Ectodermal cell (in vitro differentiated cells): ENCODE data around the gene RNF32.
"Not testable (repeated sequence)": the region's sequence is repeated elsewhere in the genome, so short reads cannot be mapped to it uniquely, and the experiment has no call there.

Experiments
- H3K27ac ChIP-seq: 2 replicates; pipeline ENCODE4 v1.7.0; 2013; ENCODE audit warnings: mild to moderate bottlenecking, low read depth, low read length; ENCODE audit not compliant: insufficient read depth, poor library complexity, severe bottlenecking
- H3K27me3 ChIP-seq: 2 replicates; pipeline ENCODE4 v1.7.0; 2013; ENCODE audit warnings: mild to moderate bottlenecking, low read length; ENCODE audit not compliant: insufficient read depth, control insufficient read depth, poor library complexity, severe bottlenecking
- H3K36me3 ChIP-seq: one replicate; pipeline ENCODE4 v1.7.0; 2013; ENCODE audit warnings: low read length; ENCODE audit not compliant: control insufficient read depth, insufficient read depth
- H3K4me1 ChIP-seq: one replicate; pipeline ENCODE4 v1.7.0; 2013; ENCODE audit warnings: low read length; ENCODE audit not compliant: control insufficient read depth, insufficient read depth
- H3K4me3 ChIP-seq: 2 replicates; pipeline ENCODE4 v1.7.0; 2013; ENCODE audit warnings: low read depth, low read length, control low read depth; ENCODE audit not compliant: insufficient read depth
- H3K9me3 ChIP-seq: 2 replicates; pipeline ENCODE4 v1.7.0; 2013; ENCODE audit warnings: mild to moderate bottlenecking, low read length, moderate library complexity; ENCODE audit not compliant: control insufficient read depth
- WGBS, 2 experiments: methylation state at CpG; one replicate each; pipeline ENCODE4 v1.1.7; 2013; ENCODE audit warnings: missing lambda C conversion rate in 2 of 2; 5-methylcytosine and 5-hydroxymethylcytosine counted together

Gene RNF32

GRCh38 chr7:156614434-156615264 is 25.9 kb upstream of the RNF32 start:
- Histone ChIP-seq H3K27me3 (peaks cover 28% of the 10 kb centered on the region), H3K4me3 (no peak overlapping the region), H3K9me3 (no peaks in the 10 kb centered on the region), H3K27ac (no peak overlapping the region), H3K4me1 (no peaks in the 10 kb centered on the region), H3K36me3 (no peaks in the 10 kb centered on the region)
- 90 to 91% methylated on average over 19 of the region's 19 CpGs for WGBS, 2 experiments

DNA sequence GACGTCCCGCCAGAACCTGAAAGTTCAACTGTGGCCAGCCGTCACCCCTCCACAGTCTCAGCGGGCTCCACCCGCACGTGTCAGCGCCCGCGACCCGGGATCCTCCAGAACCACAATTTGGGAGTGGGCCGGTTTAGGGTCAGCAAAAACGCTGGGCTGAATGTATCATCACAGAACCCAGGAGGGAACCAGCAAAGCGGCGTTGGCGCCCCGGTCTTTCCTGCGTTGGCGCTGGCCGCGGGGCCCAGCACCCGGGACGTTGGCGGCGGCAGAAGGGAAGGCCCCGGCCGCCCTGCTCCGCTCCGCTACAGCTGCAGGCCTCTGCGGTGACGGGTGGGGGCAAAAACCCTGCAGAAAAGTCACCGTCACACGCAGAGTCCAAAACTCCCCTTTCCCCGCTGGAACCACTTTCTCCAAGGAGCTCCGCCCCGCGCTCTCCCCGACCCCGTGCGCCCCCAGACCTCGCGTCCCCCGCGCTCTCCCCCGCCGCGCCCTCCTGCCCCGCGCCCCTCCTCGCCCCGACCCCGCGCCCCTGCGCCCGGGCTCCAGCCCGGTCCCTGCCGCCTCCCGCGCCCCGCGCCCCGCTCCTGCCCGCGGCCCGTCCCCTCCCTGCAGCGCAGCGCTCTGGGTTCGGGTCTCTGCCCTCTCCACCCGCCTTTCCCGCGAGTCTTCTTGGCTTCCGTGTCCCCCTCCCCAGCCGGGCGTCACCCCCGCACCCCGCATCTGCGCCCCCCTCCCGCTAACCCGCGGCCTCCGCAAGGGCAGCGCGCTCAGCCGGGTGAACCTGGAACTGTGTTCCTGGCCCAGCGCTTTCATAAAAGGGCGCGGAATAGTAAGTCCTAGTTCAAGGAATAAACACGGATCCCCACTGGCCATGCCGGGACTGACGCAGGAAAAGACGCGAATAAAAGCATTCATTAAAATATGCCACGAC is 24.0 kb upstream of the RNF32 start:
- Histone ChIP-seq H3K27ac (no peak overlapping the region), H3K9me3 (no peaks in the 10 kb centered on the region)
- WGBS, 2 experiments = 7% methylated on average over 92 of the region's 92 CpGs

DNA sequence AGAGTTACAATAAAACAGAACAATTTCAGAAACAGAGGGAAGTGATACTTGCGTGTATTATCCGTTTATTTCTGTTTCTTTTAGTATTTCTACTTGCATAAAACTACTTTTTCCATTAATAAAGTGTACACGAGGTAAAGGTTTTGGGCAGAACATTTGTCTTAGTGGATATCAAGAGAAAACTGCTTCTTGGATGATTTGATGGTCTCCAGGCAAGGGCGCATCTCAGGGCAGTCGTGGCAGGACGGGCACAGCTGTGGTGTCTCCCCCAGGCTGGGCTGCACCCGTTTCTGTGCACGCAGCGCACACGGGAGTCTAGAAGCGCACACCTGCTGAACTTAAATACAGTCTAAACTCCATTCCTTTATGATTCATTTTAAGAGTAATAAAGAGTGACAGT is 23.4 kb upstream of the RNF32 start:
- Histone ChIP-seq H3K27ac (no peak overlapping the region), H3K9me3 (no peaks in the 10 kb centered on the region), H3K4me1 (no peaks in the 10 kb centered on the region), H3K4me3 (peak overlapping the region; percentile 40), H3K36me3 (no peaks in the 10 kb centered on the region), H3K27me3 (peaks cover 28% of the 10 kb centered on the region)
- 90 to 91% methylated on average over 9 to 11 of the region's 11 CpGs for WGBS, 2 experiments

More for the DNA sequence above, 24.0 kb upstream of the RNF32 start:
- Histone ChIP-seq H3K4me3 (peak overlapping the region; percentile 40), H3K27me3 (peaks cover 28% of the 10 kb centered on the region), H3K36me3 (no peaks in the 10 kb centered on the region), H3K4me1 (no peaks in the 10 kb centered on the region)

DNA sequence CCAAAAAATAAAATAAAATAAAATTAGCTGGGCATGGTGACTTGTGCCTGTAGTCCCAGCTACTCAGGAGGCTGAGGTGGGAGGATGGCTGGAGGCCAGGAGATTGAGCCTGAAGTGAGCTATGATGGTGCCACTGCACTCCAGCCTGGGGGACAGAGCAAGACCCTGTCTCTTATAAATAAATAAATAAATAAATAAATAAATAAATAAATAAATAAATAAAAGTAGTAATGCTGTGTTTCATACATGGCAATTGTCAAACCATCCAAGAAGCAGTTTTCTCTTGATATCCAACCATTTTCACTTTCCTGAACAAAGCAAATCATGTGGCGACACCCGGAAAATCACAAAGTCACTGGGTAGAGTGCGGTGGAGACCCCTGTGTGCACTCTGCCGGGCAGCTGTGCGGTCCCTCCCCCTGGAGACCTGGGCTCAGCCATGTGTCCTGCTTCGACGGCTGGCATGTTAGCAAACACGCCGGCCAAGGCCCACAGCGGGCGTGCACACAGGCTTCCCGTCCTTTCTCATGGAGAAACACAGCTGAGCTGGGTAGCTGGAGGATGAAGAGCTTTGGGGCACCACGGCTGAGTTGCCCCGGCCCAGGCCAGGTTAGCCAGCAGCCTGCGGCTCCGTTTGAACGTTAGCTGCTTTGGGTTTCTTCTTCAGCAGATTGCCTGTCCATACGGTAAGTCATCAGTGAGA is 22.3 kb upstream of the RNF32 start:
- Histone ChIP-seq H3K36me3 (no peaks in the 10 kb centered on the region), H3K4me3 (no peak overlapping the region), H3K27me3 (peaks cover 28% of the 10 kb centered on the region), H3K4me1 (no peaks in the 10 kb centered on the region), H3K9me3 (no peaks in the 10 kb centered on the region), H3K27ac (no peak overlapping the region)
- WGBS, 2 experiments = 86 to 90% methylated on average over 18 of the region's 18 CpGs

- Histone ChIP-seq H3K4me1 (no peaks in the 10 kb centered on the region), H3K36me3 (no peaks in the 10 kb centered on the region), H3K9me3 (no peaks in the 10 kb centered on the region), H3K27ac (no peak overlapping the region), H3K27me3 (peaks cover 28% of the 10 kb centered on the region), H3K4me3 (no peak overlapping the region)
- WGBS, 2 experiments = 83 to 84% methylated on average over 14 of the region's 14 CpGs
Observed at GRCh38 chr7:156618780-156619367, 21.7 kb upstream of the RNF32 start.

- H3K9me3 ChIP-seq, H3K4me1 ChIP-seq, H3K27ac ChIP-seq, H3K36me3 ChIP-seq, H3K4me3 ChIP-seq: not testable (repeated sequence)
- 87 to 89% methylated on average over 13 of the region's 13 CpGs for WGBS, 2 experiments
- peaks cover 28% of the 10 kb centered on the region for H3K27me3 ChIP-seq
Observed at GRCh38 chr7:156619488-156620290, 20.9 kb upstream of the RNF32 start.

DNA sequence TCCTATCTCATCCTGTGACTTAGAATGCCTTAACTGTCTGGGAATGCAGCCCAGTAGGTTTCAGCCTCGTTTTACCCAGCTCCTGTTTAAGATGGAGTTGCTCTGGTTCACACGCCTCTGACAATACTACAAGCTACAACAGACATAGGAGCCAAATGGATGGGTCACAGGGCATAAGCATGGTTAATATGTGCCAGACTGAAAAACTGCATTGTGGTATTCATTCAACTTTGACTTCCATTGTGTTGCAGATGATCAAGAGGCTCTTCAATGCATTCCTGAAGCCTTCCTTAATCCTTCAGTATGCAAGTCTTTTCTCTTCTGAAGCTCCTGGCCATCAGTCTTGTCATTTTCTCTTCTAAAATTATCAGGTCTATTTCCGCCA is 20.3 kb upstream of the RNF32 start:
- H3K36me3 ChIP-seq = no peaks in the 10 kb centered on the region
- no peaks in the 10 kb centered on the region for H3K9me3 ChIP-seq
- no peak overlapping the region for H3K4me3 ChIP-seq
- H3K27me3 ChIP-seq = peaks cover 27% of the 10 kb centered on the region
- 81 to 87% methylated on average over 3 of the region's 3 CpGs for WGBS, 2 experiments
- H3K27ac ChIP-seq = no peak overlapping the region
- H3K4me1 ChIP-seq = no peaks in the 10 kb centered on the region

GRCh38 chr7:156621652-156622051 is 18.9 kb upstream of the RNF32 start:
- Histone ChIP-seq H3K36me3 (no peaks in the 10 kb centered on the region), H3K9me3 (no peaks in the 10 kb centered on the region), H3K27me3 (peaks cover 14% of the 10 kb centered on the region), H3K27ac (no peak overlapping the region), H3K4me1 (no peaks in the 10 kb centered on the region), H3K4me3 (no peak overlapping the region)

- WGBS, 2 experiments = 73 to 74% methylated on average over 1 to 2 of the region's 2 CpGs
- Histone ChIP-seq H3K9me3 (no peaks in the 10 kb centered on the region), H3K4me3 (no peak overlapping the region), H3K27me3 (no peaks in the 10 kb centered on the region), H3K4me1 (no peaks in the 10 kb centered on the region), H3K36me3 (no peaks in the 10 kb centered on the region), H3K27ac (no peak overlapping the region)
Observed at GRCh38 chr7:156625580-156625979, 15.0 kb upstream of the RNF32 start.
